ENCODE results near the gene MAP2K2.

GRCh38 chr19:4046946-4047683, 76.8 kb downstream of the MAP2K2 start:
- TF ChIP-seq CTCF (IDR thresholded peaks at IDR 0.05), result no peak
- no peak for TF ChIP-seq POLR2A (IDR thresholded peaks at IDR 0.05)

Measured in adrenal gland (tissue), 5 donors.